OCI-LY7 (cell line): ENCODE measurements around the gene TGM2. TPM values are rescaled to one million over a fixed set of nuclear protein-coding genes. Genes with fewer than 3 reads are reported as not detected.

Source experiments
- BruUV-seq: library from RNA; stranded (reverse); fragments of 400-500 nt; replicated peaks from 2 replicates; lab custom pipeline; 2021; lab: Mats Ljungman, UMichigan
- CTCF ChIA-PET: fragments of 300-600 bp; sonication (Branson Sonifier 250); formaldehyde crosslinking; loops from one replicate; lab custom pipeline; 2022; ENCODE audit warnings: antibody characterized with exemption; ENCODE audit not compliant: unreplicated experiment; lab: Charles Lee
- POLR2A ChIA-PET: fragments of 300-600 bp; sonication (Branson Sonifier 250); formaldehyde crosslinking; loops from one replicate; lab custom pipeline; 2022; ENCODE audit warnings: antibody characterized with exemption; lab: Charles Lee
- DNase-seq: peaks from one replicate; pipeline ENCODE4 v3.0.0-alpha.2; 2015; ENCODE audit warnings: low spot score
- H2AFZ ChIP-seq: fragments of 200-600 bp; sonication (generic), shearing (Covaris generic); 2 replicates; pipeline ENCODE4 v1.6.1; 2014; ENCODE audit warnings: mild to moderate bottlenecking, antibody characterized with exemption, low read length, moderate library complexity
- H3K27ac ChIP-seq: fragments of 200-600 bp; sonication (generic); 2 replicates; pipeline ENCODE4 v1.5.1; 2014; ENCODE audit warnings: mixed run types, low read depth, mild to moderate bottlenecking, moderate library complexity, low read length, inconsistent platforms; ENCODE audit not compliant: poor library complexity, severe bottlenecking
- H3K36me3 ChIP-seq: fragments of 200-600 bp; sonication (generic); 2 replicates; pipeline ENCODE4 v1.6.1; 2014; ENCODE audit warnings: mild to moderate bottlenecking, antibody characterized with exemption, low read length, moderate library complexity, mixed read lengths; ENCODE audit not compliant: insufficient read depth
- H3K4me1 ChIP-seq: fragments of 200-600 bp; sonication (generic); 2 replicates; pipeline ENCODE4 v1.5.1; 2014; ENCODE audit warnings: mild to moderate bottlenecking, low read length; ENCODE audit not compliant: insufficient read depth, poor library complexity, severe bottlenecking
- H3K4me2 ChIP-seq: fragments of 200-600 bp; sonication (generic); 2 replicates; pipeline ENCODE4 v1.6.1; 2014; ENCODE audit warnings: mild to moderate bottlenecking, low read length
- H3K4me3 ChIP-seq: fragments of 200-600 bp; sonication (generic); 2 replicates; pipeline ENCODE4 v1.5.1; 2014; ENCODE audit warnings: mild to moderate bottlenecking, low read depth, low read length; ENCODE audit not compliant: poor library complexity, severe bottlenecking
- H3K79me2 ChIP-seq: fragments of 200-600 bp; sonication (generic); 2 replicates; pipeline ENCODE4 v1.6.1; 2016; ENCODE audit warnings: low read depth, mild to moderate bottlenecking, low read length, moderate library complexity, mixed read lengths; ENCODE audit not compliant: insufficient read depth
- H3K9me2 ChIP-seq: fragments of 200-600 bp; sonication (generic); 2 replicates; pipeline ENCODE4 v1.6.1; 2016; ENCODE audit warnings: mild to moderate bottlenecking, low read length, mixed read lengths; ENCODE audit not compliant: insufficient read depth
- H3K9me3 ChIP-seq: fragments of 200-600 bp; sonication (generic); 2 replicates; pipeline ENCODE4 v1.6.1; 2014; ENCODE audit warnings: mild to moderate bottlenecking, mixed run types, low read length, mixed read lengths
- H4K20me1 ChIP-seq: fragments of 200-600 bp; sonication (generic); 2 replicates; pipeline ENCODE4 v1.6.1; 2014; ENCODE audit warnings: mild to moderate bottlenecking, antibody characterized with exemption, low read length, moderate library complexity, mixed read lengths; ENCODE audit not compliant: insufficient read depth
- EZH2phosphoT487 ChIP-seq: fragments of 200-600 bp; sonication (generic); IDR thresholded peaks from 2 replicates; pipeline ENCODE4 v1.6.1; 2018; ENCODE audit warnings: low read depth, borderline replicate concordance, mild to moderate bottlenecking, mixed run types, antibody characterized with exemption, low read length, moderate library complexity, mixed read lengths
- intact Hi-C: fragments of 100-400 bp; cut with micrococcal nuclease; formaldehyde crosslinking; loops from one replicate; pipeline ENCODE4 v1.10.0; 2022; ENCODE audit not compliant: unreplicated experiment
- total RNA-seq, 2 experiments: library from RNA; depleted of rRNA in 1 of 2; stranded (reverse); fragments of >200 nt in 1 of 2; shearing (Covaris generic) in 1 of 2; gene quantifications; 2 replicates each; pipeline ENCODE4 v1.2.3, GENCODE V29; 2014 to 2022
- TF ChIP-seq, protein P1 (sequence below): fragments of 200-600 bp; sonication (generic); conservative IDR thresholded peaks from 2 replicates; pipeline ENCODE4 v1.5.1; 2014; ENCODE audit warnings: mild to moderate bottlenecking, antibody characterized with exemption, low read length, moderate library complexity, mixed read lengths

TGM2 gene
- total RNA-seq, 2 experiments from 2014 or later = not detected

DNA sequence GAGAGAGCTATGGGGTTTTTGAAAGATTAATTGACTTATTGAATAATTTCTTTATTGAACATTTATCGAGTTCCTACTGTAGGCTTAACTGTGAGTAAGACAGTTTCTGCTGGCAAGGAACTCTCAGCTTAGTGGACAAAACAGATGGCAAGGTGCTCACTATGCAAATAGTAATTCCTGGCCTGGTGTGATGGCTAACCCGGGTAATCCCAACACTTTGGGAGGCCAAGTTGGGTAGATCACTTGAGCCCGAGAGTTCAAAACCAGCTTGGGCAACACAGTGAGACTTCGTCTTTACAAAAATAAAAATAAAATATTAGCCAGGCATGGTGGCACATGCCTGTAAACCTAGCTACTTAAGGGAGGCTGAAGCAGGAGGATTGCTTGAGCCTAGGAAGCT is 13.5 kb upstream of the TGM2 start:
- ChIA-PET POLR2A (no interaction called here), CTCF (no interaction called here)
- Histone ChIP-seq H3K4me2 (no peak overlapping the region), H3K9me3 (no peaks in the 10 kb centered on the region), H3K9me2 (no peaks in the 10 kb centered on the region), H2AFZ (no peak overlapping the region), H3K27ac (no peak overlapping the region), H3K79me2 (no peaks in the 10 kb centered on the region), H3K4me3 (no peak overlapping the region), H4K20me1 (no peaks in the 10 kb centered on the region), H3K36me3 (no peaks in the 10 kb centered on the region), H3K4me1 (no peaks in the 10 kb centered on the region)
- intact Hi-C loops = no loop called here
- DNase-seq = no peak
- TF ChIP-seq EZH2phosphoT487 = no peak
- TF ChIP-seq, protein P1, sequence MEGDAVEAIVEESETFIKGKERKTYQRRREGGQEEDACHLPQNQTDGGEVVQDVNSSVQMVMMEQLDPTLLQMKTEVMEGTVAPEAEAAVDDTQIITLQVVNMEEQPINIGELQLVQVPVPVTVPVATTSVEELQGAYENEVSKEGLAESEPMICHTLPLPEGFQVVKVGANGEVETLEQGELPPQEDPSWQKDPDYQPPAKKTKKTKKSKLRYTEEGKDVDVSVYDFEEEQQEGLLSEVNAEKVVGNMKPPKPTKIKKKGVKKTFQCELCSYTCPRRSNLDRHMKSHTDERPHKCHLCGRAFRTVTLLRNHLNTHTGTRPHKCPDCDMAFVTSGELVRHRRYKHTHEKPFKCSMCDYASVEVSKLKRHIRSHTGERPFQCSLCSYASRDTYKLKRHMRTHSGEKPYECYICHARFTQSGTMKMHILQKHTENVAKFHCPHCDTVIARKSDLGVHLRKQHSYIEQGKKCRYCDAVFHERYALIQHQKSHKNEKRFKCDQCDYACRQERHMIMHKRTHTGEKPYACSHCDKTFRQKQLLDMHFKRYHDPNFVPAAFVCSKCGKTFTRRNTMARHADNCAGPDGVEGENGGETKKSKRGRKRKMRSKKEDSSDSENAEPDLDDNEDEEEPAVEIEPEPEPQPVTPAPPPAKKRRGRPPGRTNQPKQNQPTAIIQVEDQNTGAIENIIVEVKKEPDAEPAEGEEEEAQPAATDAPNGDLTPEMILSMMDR = no peak
- BruUV-seq = no TSS peak

GRCh38 chr20:38178065-38178491 is 13.0 kb upstream of the TGM2 start:
- no peak for DNase-seq
- Histone ChIP-seq H3K9me2 (no peaks in the 10 kb centered on the region), H3K9me3 (no peaks in the 10 kb centered on the region), H2AFZ (no peak overlapping the region), H3K79me2 (no peaks in the 10 kb centered on the region), H3K36me3 (no peaks in the 10 kb centered on the region), H3K4me3 (no peak overlapping the region), H3K27ac (no peak overlapping the region), H4K20me1 (no peaks in the 10 kb centered on the region), H3K4me1 (no peaks in the 10 kb centered on the region), H3K4me2 (no peak overlapping the region)
- TF ChIP-seq EZH2phosphoT487 = no peak
- TF ChIP-seq, protein P1 = no peak
- ChIA-PET CTCF (no interaction called here), POLR2A (no interaction called here)
- no TSS peak for BruUV-seq
- intact Hi-C loops = no loop called here

DNA sequence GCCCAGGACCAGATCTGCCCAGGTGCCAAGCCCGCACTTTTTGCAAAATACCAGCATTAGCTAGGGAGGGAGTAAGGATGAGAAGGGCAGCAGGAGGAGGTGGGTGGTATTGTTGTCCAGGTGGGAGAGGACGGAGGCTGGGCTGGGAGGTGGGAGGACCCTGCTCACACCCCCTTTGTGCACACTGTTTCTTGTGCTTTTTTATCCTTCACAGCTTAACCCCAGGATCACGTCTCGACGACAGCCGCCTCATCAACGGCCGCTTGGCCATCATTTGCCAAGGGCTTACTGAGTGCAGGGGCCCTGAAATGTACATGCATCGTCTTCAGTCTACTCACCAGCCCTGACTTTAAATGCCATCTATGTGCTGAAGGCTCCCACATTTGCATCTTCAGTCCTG is 12.1 kb upstream of the TGM2 start:
- H3K4me2 ChIP-seq = no peak overlapping the region
- H2AFZ ChIP-seq = no peak overlapping the region
- no peak for DNase-seq
- POLR2A ChIA-PET = no interaction called here
- intact Hi-C loops = no loop called here
- CTCF ChIA-PET = no interaction called here
- no peaks in the 10 kb centered on the region for H3K4me1 ChIP-seq
- no peaks in the 10 kb centered on the region for H3K79me2 ChIP-seq
- no peaks in the 10 kb centered on the region for H3K9me2 ChIP-seq
- TF ChIP-seq, protein P1 = no peak
- no peak for TF ChIP-seq EZH2phosphoT487
- H3K4me3 ChIP-seq = no peak overlapping the region
- no peaks in the 10 kb centered on the region for H3K9me3 ChIP-seq
- no peak overlapping the region for H3K27ac ChIP-seq
- H4K20me1 ChIP-seq = no peaks in the 10 kb centered on the region
- no peaks in the 10 kb centered on the region for H3K36me3 ChIP-seq
- BruUV-seq = no TSS peak
